HG02938 (cell line): ENCODE results near the gene ART5.

Source experiments
- ATAC-seq: cut with Tn5 transposase; IDR thresholded peaks from one replicate; pipeline ENCODE4 v1.9.1; 2021; ENCODE audit warnings: mild to moderate bottlenecking, moderate library complexity; ENCODE audit not compliant: unreplicated experiment

Gene ART5

GRCh38 chr11:3641701-3642070, at the start of gene ART5:
ART5 (minus strand) TSS chr11:3641992; CDS start chr11:3641862, 130 bp downstream.
- no peak for ATAC-seq

GRCh38 chr11:3686751-3687150, 45.0 kb upstream of the ART5 start:
- no peak for ATAC-seq

- ATAC-seq: no peak
These were observed 44.1 kb upstream of the ART5 start for GRCh38 chr11:3685923-3686322.

GRCh38 chr11:3684819-3685172, 43.0 kb upstream of the ART5 start:
- no peak for ATAC-seq

GRCh38 chr11:3684129-3684818, 42.5 kb upstream of the ART5 start:
- no peak for ATAC-seq

- no peak for ATAC-seq
These were observed 41.2 kb upstream of the ART5 start for GRCh38 chr11:3683039-3683438.

GRCh38 chr11:3679077-3679476, 37.3 kb upstream of the ART5 start:
- no peak for ATAC-seq

GRCh38 chr11:3675971-3676370, 34.2 kb upstream of the ART5 start:
- no peak for ATAC-seq

- ATAC-seq: no peak
These were observed 32.4 kb upstream of the ART5 start for GRCh38 chr11:3674189-3674588.

- ATAC-seq: no peak
These were observed 29.8 kb upstream of the ART5 start, which contains the start of gene CHRNA10 for GRCh38 chr11:3671334-3672254. CHRNA10 (minus strand) TSS chr11:3671384; CDS start chr11:3671312, 72 bp downstream.

GRCh38 chr11:3669742-3670183, 28.0 kb upstream of the ART5 start:
- ATAC-seq: no peak

- no peak for ATAC-seq
These were observed 27.3 kb upstream of the ART5 start for GRCh38 chr11:3669128-3669527.

- no peak for ATAC-seq
These were observed 25.6 kb upstream of the ART5 start for GRCh38 chr11:3667149-3668035.

- ATAC-seq: no peak
These were observed 24.3 kb upstream of the ART5 start for GRCh38 chr11:3666023-3666530.

GRCh38 chr11:3665336-3666022, 23.7 kb upstream of the ART5 start:
- no peak for ATAC-seq

- no peak for ATAC-seq
These were observed 22.3 kb upstream of the ART5 start for GRCh38 chr11:3664032-3664630.

- no peak for ATAC-seq
These were observed 21.1 kb upstream of the ART5 start for GRCh38 chr11:3662856-3663255.

GRCh38 chr11:3660960-3661359, 19.2 kb upstream of the ART5 start:
- ATAC-seq: no peak

- ATAC-seq: no peak
These were observed 18.1 kb upstream of the ART5 start for GRCh38 chr11:3659595-3660515.
